ENCODE results near the gene EHD2. TPM values are rescaled to one million over a fixed set of nuclear protein-coding genes. Genes with fewer than 3 reads are reported as not detected.

The EHD2 gene
- total RNA-seq, 1 donor from 2014 or later: 10.3 TPM

DNA sequence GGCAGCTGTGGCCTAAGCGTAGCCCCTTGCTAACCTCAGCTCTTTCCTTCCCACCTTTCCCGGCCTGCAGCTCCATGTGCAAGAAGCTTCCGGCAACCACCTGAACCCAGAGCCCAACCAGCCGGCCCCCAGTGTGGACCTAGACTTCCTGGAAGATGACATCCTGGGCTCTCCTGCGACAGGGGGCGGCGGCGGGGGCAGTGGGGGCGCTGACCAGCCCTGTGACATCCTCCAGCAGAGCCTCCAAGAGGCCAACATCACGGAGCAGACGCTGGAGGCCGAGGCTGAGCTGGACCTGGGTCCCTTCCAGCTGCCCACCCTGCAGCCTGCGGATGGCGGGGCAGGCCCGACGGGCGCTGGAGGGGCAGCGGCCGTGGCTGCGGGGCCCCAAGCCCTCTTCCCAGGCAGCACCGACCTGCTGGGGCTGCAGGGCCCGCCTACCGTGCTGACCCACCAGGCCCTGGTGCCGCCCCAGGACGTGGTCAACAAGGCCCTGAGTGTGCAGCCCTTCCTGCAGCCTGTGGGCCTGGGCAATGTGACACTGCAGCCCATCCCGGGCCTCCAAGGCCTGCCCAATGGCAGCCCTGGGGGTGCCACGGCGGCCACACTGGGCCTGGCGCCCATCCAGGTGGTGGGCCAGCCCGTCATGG, 33.8 kb upstream of the EHD2 start:
- Mint-ChIP-seq H3K27me3 (no peaks in the 10 kb centered on the region), H3K4me3 (no peak overlapping the region), H3K36me3 (peaks cover 24% of the 10 kb centered on the region), H3K27ac (no peak overlapping the region), H3K9me3 (no peaks in the 10 kb centered on the region), H3K4me1 (ENCODE audit: unreplicated experiment) (no peaks in the 10 kb centered on the region)
- DNase-seq (ENCODE audit: extremely low spot score, unreplicated experiment): no peak
- TF ChIP-seq, protein P1, sequence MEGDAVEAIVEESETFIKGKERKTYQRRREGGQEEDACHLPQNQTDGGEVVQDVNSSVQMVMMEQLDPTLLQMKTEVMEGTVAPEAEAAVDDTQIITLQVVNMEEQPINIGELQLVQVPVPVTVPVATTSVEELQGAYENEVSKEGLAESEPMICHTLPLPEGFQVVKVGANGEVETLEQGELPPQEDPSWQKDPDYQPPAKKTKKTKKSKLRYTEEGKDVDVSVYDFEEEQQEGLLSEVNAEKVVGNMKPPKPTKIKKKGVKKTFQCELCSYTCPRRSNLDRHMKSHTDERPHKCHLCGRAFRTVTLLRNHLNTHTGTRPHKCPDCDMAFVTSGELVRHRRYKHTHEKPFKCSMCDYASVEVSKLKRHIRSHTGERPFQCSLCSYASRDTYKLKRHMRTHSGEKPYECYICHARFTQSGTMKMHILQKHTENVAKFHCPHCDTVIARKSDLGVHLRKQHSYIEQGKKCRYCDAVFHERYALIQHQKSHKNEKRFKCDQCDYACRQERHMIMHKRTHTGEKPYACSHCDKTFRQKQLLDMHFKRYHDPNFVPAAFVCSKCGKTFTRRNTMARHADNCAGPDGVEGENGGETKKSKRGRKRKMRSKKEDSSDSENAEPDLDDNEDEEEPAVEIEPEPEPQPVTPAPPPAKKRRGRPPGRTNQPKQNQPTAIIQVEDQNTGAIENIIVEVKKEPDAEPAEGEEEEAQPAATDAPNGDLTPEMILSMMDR (conservative IDR thresholded peaks at IDR 0.05): no peak

DNA sequence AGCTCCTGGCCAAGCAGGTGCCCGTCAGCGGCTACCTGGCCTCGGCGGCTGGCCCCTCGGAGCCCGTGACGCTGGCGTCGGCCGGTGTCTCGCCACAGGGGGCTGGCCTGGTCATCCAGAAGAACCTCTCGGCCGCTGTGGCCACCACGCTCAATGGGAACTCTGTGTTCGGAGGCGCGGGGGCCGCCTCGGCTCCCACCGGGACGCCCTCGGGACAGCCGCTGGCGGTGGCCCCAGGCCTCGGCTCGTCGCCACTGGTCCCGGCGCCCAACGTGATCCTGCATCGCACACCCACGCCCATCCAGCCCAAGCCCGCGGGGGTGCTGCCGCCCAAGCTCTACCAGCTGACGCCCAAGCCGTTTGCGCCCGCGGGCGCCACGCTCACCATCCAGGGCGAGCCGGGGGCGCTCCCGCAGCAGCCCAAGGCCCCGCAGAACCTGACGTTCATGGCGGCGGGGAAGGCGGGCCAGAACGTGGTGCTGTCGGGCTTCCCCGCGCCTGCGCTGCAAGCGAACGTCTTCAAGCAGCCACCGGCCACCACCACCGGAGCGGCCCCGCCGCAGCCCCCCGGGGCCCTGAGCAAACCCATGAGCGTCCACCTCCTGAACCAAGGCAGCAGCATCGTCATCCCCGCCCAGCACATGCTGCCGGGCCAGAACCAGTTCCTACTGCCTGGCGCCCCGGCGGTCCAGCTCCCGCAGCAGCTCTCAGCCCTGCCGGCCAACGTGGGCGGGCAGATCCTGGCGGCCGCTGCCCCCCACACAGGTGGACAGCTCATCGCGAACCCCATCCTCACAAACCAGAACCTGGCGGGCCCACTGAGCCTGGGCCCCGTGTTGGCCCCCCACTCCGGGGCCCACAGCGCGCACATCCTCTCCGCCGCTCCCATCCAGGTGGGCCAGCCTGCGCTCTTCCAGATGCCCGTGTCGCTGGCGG, 33.0 kb upstream of the EHD2 start:
- H3K36me3 Mint-ChIP-seq: peaks cover 19% of the 10 kb centered on the region
- H3K4me1 Mint-ChIP-seq (ENCODE audit: unreplicated experiment): no peaks in the 10 kb centered on the region
- DNase-seq (ENCODE audit: extremely low spot score, unreplicated experiment): no peak
- no peak overlapping the region for H3K27ac Mint-ChIP-seq
- H3K9me3 Mint-ChIP-seq: no peaks in the 10 kb centered on the region
- no peaks in the 10 kb centered on the region for H3K27me3 Mint-ChIP-seq
- TF ChIP-seq, protein P1 (conservative IDR thresholded peaks at IDR 0.05): no peak
- no peak overlapping the region for H3K4me3 Mint-ChIP-seq

DNA sequence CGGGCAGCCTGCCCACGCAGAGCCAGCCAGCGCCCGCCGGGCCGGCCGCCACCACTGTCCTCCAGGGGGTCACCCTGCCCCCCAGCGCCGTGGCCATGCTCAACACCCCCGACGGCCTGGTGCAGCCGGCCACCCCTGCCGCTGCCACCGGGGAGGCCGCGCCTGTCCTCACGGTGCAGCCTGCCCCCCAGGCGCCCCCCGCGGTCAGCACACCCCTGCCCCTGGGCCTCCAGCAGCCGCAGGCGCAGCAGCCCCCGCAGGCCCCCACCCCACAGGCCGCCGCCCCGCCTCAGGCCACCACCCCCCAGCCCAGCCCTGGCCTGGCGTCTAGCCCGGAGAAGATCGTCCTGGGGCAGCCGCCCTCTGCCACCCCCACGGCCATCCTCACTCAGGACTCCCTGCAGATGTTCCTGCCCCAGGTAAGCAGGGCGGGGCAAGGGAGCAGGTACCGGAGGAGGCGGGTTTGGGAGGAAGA, 32.3 kb upstream of the EHD2 start:
- no peaks in the 10 kb centered on the region for H3K9me3 Mint-ChIP-seq
- no peak for DNase-seq (ENCODE audit: extremely low spot score, unreplicated experiment)
- no peak overlapping the region for H3K27ac Mint-ChIP-seq
- no peaks in the 10 kb centered on the region for H3K4me1 Mint-ChIP-seq (ENCODE audit: unreplicated experiment)
- H3K27me3 Mint-ChIP-seq: no peaks in the 10 kb centered on the region
- peaks cover 21% of the 10 kb centered on the region for H3K36me3 Mint-ChIP-seq
- TF ChIP-seq, protein P1 (conservative IDR thresholded peaks at IDR 0.05): no peak
- H3K4me3 Mint-ChIP-seq: no peak overlapping the region

DNA sequence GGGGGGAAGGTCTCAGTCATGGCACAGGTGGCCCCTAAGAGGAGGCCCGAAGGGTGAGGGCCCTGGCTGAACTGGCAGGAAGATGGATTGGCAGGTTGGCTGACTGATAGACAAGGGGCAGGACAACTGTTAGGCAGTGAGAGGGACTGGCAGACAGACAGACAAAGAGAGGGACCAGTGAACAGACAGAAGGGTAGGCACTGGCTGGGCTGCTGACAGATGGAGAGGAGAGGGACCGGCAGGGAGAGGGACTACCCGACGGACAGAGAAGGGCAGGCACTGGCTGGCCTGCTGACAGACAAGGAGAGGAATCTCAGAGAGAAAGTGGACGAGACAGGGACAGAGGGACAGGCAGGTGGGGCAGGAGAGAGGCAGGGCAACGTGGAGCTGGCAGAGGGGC, 31.8 kb upstream of the EHD2 start:
- no peaks in the 10 kb centered on the region for H3K27me3 Mint-ChIP-seq
- H3K9me3 Mint-ChIP-seq: no peaks in the 10 kb centered on the region
- no peak for DNase-seq (ENCODE audit: extremely low spot score, unreplicated experiment)
- H3K27ac Mint-ChIP-seq: no peak overlapping the region
- H3K36me3 Mint-ChIP-seq: peaks cover 21% of the 10 kb centered on the region
- no peak overlapping the region for H3K4me3 Mint-ChIP-seq
- H3K4me1 Mint-ChIP-seq (ENCODE audit: unreplicated experiment): no peaks in the 10 kb centered on the region
- TF ChIP-seq, protein P1 (conservative IDR thresholded peaks at IDR 0.05): no peak

DNA sequence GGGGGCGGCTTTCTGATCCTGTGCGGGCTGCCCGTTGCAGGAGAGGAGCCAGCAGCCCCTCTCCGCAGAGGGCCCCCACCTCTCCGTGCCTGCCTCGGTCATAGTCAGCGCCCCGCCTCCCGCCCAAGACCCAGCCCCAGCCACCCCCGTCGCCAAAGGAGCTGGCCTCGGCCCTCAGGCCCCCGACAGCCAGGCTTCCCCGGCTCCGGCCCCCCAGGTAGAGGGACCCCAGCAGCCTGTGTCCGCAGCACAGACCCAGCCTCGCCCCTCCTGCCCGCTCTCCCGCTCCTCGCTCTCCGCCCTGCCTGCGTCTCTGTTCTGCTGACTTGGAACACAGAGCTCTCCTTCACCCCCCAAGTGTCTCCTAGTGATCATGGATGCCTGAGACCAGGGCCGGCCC, 31.3 kb upstream of the EHD2 start:
- no peak for DNase-seq (ENCODE audit: extremely low spot score, unreplicated experiment)
- Mint-ChIP-seq H3K36me3 (peaks cover 16% of the 10 kb centered on the region), H3K4me1 (ENCODE audit: unreplicated experiment) (no peaks in the 10 kb centered on the region), H3K9me3 (no peaks in the 10 kb centered on the region), H3K27ac (no peak overlapping the region), H3K27me3 (no peaks in the 10 kb centered on the region), H3K4me3 (no peak overlapping the region)
- TF ChIP-seq, protein P1 (conservative IDR thresholded peaks at IDR 0.05): no peak
